H4 (cell line): ENCODE data around the gene TAL1. TPM values are rescaled to one million over a fixed set of nuclear protein-coding genes. Genes with fewer than 3 reads are reported as not detected.

ENCODE experiments used
- DNase-seq: peaks from one replicate; pipeline ENCODE4 v3.0.0-alpha.2; 2015; ENCODE audit warnings: low spot score
- total RNA-seq: library from RNA; depleted of rRNA; stranded (reverse); fragments of >200 nt; shearing (Covaris generic); gene quantifications from 2 replicates; pipeline ENCODE4 v1.2.3, GENCODE V29; 2014

Gene TAL1
- total RNA-seq, 1 experiment from 2014 or later: 0.27 TPM

DNA sequence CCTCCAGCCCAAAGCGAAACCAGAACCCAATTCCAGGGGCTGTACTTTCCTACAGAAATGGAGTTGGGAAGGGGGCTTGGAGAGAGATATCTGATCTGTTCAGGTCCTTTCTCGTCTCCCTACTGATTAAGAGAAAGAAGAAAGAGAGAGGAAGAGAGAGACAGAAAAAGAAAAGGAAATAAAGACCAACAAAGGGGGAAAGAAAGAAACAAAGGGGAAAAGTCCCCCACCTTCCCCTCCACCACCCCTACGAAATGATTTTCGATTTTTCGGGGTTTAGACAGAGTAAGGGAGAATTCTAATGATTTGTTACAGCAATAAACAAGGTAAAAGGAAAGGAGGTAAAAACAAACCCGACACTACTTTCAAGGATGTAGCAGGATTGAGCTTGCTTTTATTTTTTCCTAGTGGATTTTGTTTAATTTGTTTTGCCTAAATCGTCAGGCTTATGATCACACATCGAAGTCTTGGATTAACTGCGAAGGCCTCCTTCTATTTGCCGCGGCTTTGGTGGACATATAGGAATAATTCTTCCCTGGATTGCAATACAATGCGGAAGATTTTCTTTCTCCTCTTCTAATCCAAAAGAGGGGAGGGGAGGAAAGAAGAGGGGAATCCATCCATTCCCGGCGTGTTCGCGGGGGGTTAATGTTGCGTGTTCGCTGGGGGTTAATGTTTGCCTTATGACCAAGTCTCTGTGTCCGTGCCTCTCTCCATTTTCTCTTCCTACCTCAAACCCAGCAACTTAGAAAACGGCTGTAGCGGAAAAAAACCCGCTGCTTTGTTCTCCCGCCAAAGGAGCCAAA is 1.9 kb downstream of the TAL1 start:
- DNase-seq: no peak

DNA sequence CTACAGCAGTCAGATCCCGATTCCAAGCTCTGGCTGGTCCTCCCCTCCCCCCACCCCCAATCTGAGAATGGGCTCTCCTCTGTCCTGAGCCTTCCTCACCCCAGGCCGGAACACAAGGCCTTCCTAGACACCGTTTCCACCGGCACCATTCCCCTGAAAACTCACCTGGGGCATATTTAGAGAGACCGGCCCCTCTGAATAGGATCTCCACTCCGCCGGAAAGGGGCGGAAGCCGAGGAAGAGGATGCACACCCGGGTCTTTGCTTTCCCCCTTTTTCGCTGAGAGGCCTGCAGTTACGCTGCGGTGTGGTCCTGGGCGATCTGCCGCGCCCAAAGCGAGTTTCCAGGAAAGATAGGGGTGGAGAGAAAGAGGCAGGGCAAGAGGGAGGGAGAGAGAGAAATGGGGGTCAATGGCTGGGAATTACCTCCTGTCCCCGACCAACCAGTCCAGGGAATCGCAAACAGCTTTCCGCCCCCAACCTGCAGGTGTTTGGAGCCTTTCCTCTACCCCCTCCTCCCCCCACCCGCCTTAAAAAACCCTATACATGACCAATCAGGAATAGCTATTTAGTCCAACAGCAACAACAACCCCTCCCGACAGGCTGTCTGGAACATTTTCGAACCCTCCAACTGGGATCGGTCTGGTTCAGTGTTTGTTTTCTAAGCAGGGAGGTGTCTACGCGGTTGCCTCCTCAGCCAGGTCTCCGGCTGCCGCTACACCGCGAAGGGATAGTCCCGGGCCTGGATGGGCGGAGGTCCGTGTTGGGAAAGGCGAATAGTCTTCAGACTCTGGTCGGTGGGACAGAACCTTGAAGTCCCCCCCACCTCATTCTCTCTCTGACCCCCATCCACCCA is 2.8 kb downstream of the TAL1 start:
- no peak for DNase-seq

DNA sequence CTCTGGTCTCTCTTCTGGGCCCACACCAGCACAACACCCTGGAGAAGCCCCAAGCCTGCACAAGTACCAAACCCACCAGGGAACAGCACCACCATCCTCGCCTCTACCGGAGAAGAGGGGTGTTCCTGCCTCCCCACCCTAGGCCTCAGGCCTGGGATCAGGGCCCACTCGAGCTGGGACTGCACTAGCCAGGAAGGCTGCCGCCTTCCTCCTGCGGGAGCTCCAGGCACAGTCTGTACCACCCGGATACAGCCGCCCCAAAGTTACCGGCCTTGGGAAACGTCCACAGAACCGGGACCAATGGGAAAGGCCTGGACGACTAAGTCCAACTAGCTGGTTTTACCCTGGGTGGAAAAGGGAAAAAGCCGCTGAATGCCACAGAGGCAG is 3.4 kb downstream of the TAL1 start:
- DNase-seq: no peak

DNA sequence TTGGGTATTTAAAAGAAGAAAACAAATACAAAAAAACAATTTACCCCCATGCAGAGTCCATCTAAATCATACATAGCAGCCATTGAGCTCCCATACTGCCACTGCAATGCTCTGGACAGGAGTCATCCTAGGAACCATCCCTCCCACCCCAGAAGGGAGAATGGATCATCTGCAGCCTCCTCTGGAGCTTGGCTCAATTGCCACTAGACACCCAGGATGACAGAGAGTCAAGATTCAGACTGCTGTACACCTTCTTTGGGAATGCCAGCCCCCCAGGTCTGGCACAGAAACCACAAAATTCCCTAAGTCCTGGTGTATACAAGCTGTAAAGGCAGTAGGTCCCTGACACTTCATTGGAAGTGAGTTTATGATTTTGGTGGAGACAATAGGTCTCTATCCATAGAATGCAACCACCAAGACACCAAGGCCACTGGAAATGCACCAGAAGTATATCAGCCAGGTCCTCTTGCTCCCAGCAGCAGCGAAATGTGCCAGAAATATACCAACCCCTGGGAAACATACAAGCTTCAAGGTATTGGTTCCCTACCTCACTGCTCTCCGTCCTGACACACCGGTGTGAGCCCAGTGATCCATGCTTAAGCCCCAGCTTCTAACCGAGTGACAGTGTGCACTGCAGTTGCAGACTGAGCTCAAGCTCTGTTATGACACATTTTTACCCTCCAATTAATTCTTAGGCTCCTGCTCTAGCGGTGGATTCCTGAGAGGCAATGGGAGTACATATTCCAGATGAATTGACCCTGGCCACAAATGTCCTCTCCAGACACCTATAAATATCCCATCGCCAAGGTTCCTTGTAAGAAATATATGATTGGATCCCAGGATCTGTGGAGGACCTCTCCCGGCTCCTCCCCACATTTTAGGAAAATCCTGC is 4.4 kb downstream of the TAL1 start:
- no peak for DNase-seq

DNA sequence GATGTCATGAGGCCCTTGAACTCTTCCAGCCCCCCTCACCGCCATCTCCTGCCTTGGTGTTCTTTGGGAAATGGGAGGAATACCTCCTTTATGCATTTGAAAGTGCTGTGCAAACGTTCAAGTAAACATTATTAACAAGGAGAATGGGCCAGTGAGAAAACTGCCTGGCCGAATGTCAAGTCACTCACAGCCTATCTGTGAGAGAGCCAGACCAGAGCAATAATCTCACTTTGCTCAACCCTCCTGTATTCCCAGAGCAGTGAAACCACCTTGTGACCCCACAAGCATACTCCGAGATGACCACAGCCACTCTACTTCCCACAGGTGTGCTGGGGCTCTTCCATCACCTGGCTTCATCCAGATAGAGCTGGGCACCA is 5.2 kb downstream of the TAL1 start:
- no peak for DNase-seq

DNA sequence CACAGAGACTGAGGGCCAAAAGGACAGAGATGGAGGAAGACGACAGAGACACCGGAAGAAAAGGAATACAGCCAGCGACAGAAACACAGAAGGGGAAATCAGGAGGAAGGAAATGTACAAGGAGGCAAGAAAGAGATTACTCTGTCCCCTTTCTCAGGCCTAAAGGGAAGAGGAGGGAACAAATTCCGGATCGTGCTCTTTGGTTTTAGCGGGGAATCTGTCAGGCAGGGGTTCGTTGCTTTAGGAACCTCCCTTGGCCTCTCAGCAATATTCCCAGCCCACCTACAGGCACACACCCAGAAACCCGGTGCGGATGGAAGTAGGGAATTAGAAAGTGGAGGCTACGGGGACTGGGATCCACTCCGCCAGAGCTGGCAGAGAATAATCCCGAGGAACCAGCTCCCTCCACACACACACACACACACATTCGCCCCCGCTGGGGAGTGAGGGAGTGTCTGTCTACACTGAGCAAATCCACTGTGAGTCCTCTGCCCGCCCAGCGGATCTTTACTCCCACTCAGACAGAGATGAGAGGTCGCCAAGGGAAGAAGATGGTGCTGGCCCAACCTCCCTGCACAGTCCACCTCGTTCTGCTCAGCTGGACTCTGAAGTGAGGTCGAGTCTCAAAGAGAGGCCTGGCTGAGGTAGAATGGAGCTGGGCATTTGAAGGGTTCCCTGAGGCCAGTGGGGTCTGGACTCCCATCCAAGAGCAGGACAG is 5.7 kb downstream of the TAL1 start:
- DNase-seq: no peak

DNA sequence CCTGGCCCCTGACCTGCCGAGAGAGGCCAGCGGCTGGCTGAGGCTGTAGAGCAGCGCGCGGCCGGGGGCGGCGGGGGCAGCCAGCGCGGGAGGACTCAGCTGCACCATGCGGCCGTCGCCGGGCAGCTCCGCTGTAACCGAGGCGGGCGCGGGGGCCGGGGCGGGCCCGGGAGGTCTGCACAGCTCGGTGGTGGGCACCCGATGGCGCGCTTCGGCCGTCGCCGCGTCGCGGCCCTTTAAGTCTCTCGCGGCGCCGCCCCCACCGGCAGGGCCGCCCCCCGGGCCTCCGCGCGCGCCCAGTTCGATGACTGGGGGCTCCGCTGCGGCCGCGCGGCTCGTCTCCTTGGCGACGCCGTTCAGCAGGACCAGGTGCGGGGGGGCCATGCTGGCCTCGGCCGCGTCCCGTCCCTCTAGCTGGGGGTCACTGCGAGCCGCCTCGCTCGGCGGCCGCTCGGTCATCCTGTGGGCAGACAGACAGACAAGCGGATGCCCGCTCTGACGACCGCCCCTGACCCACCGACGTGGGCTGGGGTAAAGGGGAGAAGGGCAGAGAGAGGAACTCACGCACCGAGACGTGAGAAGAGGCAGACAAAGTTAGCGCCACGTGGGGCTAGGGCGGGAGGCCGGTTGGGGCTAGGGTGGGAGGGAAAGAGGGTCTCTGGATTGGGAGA is 6.5 kb downstream of the TAL1 start:
- no peak for DNase-seq

DNA sequence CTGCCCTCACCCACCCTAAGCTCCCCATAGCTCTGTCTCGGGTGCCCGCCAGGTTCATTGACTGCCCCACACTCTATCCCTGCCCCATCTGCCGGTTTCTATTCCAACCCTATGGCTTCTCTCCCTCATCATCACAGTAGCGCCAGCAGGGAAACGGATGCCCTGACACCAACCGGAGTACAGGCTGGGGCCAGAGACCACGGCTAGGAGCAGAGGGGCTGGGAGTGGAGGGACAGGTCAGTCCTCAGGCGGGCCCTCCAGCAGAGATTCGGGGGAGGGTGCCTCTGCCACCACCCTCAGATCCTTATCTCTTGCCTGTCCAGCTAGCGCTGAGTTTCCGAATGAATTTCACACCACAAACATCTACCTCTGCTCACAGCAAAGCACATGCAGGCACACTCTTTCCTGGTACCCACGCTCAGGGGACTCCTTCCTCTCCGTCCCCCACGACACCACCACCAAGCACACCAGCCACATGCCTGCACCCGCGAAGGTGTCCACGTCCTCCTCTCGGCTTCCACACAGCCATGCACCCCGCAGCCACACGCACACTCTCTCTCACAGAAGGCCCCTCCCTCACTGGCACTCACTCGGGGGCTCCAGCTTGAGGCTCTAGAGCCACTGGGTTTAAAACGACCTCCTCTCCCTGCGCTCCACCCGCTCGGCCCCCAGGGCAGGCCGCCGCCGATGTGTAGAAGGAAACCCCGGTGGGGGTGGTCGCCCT is 7.2 kb downstream of the TAL1 start:
- no peak for DNase-seq

DNA sequence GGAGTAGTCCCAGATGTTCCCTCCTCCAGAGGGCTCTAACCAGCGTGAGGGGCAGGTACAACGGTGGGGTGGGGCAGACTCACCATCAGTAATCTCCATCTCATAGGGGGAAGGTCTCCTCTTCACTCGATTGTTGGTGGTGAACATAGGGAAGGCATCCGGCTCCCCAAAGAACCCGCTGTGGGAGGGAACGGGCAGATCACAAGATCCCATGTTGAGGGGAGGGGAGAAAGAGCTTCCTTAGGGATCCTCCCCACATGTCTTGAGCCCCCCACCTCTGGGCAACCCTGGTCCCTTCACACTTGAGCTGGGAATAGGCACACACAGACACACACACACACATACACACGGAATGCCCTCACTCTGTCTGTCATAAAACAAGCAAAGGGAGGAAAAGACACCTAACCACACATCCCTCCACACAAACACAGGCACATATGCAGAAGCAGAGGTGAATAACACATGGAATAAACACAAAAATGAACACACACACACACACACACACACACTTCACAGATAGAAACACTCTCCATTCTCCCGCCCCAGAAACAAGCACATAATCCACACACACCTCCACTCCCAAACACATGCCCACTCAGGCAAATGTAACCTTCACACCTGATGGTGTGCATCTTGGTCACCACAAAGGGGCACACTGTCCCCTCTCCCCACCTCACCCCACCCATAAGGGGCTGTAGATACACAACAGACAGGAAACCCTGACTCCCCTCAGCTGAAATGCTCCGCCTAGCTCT is 7.9 kb downstream of the TAL1 start:
- DNase-seq: no peak

DNA sequence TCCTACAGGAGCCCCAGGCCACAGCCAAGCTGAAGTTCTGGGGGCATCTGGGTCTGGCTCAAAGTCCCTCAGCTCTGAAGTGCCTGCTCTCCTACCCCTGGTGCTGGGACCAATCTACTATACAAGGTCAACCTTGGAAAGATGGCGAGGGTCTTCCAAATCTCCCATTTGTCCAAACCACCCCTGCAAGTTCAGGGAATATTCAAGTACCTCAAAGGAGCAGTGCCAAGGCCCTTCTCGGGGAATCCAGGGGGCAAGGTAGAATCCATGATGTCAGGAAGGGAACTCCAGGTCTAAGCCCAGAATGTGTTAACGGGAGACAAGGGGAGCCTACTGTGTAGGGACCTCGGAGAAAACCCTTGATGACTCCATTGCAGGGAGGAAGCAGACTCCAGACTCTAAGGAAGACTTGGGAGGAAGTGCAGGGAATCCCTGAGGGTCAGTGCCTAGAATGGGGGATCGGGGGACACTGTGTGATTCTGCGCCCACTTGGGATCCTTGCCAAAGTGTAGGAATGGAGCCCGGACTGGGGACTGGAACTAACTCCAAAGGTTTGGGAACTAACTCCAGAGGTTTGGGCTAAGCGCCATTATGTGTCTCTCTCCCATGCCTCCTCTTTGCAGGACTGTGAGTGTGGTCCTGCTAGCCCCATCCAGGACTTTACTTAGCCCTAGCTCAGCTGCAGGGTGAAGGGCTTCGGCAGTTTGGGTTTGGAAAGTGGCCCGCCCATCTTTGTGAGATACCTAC is 8.7 kb downstream of the TAL1 start:
- no peak for DNase-seq

DNA sequence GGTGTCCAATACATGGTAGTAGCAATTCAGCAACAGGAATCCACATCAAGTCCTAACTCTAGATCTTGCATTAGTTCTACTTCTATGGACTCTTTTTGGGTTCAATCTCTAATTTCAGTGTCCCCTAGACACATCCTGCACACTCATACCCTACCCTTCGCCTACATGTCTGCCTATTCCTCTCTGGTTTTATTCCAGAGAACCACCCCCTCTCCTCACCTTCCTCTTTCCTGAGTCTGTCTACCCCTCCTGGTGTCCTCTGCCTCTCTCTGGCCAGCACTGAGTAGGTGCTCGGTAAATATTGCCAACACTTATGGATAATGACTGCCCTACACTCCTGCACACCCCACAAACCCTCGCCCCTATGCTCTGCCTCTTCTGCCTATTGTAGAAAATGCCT is 9.5 kb downstream of the TAL1 start:
- no peak for DNase-seq

DNA sequence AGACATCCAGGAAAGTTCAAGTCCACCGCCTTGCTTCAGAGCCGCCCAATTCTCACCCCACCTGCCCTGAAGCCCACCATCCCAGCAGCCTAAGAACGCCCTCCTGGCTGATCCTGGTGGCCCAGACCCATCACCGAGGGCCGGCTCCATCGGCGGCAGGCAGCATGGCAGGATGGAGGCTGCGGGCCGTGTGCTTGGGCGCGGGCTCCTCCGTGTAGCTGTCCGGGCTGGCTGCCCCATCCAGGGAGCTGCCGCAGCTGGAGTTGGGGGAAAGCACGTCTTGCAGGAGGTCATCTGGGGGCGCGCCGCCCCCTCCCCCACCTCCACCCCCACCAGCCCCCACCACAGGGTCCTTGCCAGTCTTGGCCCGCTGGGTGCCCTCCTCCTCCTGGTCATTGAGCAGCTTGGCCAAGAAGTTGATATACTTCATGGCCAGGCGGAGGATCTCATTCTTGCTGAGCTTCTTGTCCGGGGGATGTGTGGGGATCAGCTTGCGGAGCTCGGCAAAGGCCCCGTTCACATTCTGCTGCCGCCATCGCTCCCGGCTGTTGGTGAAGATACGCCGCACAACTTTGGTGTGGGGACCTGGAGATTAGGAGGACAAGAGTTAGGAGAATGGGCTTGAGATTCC is 12.3 kb downstream of the TAL1 start:
- DNase-seq: no peak

DNA sequence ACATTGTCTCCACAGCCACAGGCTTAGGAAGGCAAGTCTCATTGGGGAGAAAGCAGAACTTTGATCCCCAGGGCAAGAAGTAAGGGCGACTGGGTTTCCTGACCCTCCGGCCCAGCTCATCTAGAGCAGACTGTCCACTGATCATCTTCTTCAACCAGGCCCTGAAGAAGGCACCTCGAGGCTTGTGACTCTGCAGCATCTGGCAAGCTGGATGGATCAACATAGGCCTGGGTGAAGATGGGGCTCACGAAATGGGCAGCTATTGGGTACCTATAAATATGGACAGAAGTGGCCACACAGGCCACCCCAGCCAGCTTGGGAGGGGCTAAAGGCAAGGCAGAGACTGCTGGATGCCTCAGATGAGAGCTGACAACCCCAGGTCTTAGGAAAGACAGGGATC is 13.0 kb downstream of the TAL1 start:
- DNase-seq: no peak

DNA sequence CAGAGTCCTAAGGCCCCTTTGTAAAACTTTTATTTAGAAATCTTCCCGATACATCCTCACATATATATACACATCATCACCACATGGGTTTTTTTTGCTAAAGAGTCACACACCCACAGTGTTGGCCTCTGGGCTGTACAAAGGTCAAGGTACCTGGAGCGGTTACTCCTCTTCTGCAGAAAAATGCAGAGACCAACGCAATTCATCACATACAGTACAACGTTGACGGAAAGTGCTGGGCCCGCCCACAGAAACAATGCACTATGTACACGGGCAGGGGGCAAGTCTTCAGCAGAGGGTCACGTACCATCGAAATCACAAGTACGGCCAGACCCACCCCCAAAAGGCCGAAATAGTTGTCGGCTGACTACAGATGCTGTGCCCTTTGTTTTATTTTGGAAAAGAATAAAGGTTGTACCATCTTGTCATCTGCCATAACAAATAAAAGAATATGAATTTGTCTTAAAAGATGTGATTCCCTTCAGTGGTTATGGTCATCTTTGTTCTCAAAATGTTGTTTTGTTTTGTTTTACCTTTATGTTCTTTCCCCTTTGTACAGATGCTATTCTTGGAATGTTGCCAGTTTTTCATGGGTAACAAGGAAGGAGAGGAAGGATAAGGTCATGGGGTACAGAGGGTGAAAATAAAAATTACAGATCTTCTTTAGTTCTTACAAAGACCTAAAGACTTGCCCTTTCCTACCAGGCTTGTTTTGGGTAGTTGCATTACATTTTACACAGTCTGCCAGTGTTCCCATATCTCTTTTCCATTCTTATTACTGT is 15.6 kb downstream of the TAL1 start:
- no peak for DNase-seq

DNA sequence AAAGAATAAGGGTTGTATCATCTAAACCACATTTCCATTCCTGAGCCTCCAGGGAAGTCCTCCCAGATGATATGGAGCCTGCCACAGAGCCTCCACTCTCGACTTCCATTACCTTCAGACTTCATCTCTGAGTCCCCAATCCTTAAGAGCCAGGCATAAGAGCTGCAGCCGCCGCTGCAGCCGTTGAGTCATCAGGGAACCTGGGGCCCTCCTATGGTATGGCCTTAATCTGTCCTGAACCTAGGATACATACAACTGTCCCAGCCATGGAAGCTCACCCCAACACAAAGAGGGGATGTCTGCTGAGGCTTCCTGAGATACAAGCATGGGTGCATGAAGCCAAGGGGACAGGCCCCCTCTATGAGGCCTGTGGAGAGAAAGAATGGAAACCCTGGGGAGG is 16.3 kb downstream of the TAL1 start:
- DNase-seq: no peak

DNA sequence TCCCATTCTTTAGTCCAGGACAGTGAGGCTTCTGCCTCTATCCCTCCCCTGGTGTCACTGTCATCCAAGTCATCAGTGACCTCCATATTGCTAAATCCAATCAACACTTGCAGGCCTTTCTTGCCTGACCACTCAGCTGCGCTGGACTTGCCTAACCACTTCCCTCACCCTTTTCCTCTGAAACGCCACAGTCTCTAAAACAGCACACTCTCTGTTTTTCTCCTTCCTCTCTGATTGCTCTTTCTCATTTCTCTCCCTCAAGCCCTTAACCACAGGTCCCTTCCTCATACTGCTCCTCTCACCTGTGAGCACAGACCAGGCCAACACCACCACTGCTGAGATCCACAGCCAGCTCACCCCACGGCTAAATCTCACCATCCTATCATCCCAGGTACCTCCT is 17.5 kb downstream of the TAL1 start:
- DNase-seq: no peak

DNA sequence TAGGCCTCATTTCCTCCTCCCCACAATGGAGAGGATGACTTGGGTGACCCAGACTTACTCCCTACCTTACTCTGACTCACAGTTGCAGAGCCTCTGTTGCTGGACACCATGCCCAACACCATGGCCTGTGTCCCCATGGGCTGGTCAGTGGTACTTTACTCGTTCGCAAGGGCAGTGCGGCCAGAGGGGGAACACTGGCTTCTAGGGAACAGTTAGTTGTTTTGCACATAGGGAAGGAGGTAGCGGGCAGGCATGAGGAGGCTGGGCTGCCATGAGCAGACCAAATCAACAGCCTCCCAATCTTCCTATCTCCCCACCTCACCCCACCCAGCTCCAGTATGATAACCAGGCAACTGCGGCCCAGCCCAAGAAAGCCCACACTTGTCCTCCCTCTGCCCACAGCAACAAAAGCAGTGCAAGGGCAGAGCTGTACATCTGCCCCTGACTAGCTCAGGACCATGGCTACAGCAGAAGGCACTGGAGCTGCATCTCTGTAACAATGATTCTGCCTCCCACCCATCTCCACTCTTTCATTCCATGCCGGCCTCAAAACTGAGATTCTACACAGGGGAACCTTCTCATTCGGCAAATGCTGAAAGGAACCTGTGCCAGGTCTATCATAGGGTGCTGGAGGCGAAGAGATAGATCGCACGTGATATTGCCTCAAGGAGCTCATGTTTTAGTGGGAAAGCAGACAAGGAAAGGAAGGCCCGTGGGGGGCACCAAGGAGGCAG is 18.6 kb downstream of the TAL1 start:
- DNase-seq: no peak
